HT-29 (cell line): ENCODE measurements around the gene TSC22D4. TPM values are rescaled to one million over a fixed set of nuclear protein-coding genes. Genes with fewer than 3 reads are reported as not detected.
A peak's percentile ranks its signal among the peaks of the same experiment; 100 is the strongest.
"Not testable (repeated sequence)": the region's sequence is repeated elsewhere in the genome, so short reads cannot be mapped to it uniquely, and the experiment has no call there.

ENCODE experiments used
- DNase-seq: peaks from one replicate; pipeline ENCODE4 v3.0.0-alpha.2; 2015; ENCODE audit warnings: low spot score
- total RNA-seq: library from RNA; depleted of rRNA; stranded (reverse); fragments of >200 nt; shearing (Covaris generic); gene quantifications from 2 replicates; pipeline ENCODE4 v1.2.3, GENCODE V29; 2014; rRNA removed

The TSC22D4 gene
- total RNA-seq: 102 and 123 TPM in 2 replicates

DNA sequence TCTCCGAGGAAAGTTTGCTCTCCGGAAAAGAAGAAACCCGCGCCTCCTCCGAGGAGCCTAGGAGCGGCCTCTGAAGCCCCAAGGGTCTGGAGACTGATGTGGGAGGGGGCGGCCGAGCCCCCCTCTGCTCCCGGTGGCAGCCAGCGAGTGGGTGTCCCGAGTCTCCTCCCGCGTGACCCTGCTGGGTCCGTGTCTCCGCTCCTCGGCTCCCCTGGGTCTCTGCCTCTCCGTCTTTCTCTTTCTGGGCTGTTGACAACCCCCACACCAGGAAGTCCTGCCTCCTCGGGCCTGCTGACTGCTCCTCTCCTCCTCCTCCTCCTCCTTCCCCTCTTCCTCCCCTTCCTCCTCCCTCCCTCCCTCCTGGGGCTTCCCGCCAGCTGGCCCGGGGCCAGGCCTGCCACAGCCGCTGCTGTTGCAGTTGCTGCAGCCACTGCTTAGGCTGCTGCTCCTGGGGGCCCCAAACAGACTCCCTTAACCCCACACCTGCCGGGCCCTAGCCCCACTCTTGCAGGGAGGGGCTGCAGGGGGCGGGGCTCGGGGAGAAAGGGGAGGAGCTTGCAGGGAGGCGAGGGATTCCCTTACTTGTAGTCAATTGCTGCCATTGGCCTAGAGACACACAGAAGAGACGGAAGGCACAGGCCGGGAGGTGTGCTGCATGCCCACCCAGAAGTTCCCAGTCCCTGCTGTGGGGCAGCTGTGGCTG lies at the start of gene TSC22D4:
TSS of gene TSC22D4 (minus strand) at position 257 of the 703 bp plus-strand sequence. CDS start 1,176 bp downstream, outside the sequence.
- peak; percentile 94 for DNase-seq

DNA sequence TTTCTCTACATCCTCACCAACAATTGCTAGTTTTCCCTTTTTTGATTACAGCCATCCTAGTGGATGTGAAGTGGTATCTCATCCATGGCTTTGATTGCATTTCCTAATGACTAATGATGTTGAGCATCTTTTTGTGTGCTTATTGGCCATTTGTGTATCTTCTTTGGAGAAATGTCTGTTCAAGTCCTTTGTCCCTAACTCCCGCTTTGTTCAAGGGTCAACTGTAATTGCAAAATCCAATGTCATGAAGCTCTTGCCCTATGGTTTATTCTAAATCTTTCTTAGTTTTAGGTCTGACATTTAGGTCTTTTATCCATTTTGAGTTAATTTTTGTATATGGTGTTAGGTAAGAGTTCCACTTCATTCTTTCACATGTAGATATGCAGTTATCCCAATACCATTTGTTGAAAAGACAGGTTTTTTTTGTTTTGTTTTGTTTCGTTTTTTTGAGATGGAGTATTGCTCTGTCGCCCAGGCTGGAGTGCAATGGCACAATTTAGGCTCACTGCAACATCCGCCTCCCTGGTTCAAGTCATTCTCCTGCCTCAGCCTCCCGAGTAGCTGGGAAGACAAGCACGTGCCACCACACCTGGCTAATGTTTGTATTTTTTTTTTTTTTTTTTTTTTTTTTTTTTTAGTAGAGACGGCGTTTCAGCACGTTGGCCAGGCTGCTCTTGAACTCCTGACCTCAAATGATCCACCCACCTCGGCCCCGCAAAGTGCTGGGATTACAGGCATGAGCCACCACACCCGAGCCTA lies 49.3 kb upstream of the TSC22D4 start:
- not testable (repeated sequence) for DNase-seq

DNA sequence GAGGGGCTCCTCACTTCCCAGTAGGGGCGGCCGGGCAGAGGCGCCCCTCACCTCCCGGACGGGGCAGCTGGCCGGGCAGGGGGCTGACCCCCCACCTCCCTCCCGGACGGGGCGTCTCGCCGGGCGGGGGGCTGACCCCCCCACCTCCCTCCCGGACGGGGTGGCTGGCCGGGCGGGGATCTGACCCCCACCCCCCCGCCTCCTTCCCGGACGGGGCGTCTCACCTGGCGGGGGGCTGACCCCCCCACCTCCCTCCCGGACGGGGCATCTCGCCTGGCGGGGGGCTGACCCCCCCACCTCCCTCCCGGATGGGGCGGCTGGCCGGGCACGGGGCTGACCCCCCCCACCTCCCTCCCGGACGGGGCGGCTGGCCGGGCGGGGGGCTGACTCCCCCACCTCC lies 44.2 kb upstream of the TSC22D4 start:
- DNase-seq: not testable (repeated sequence)

GRCh38 chr7:100521909-100522593 lies 43.0 kb upstream of the TSC22D4 start:
- not testable (repeated sequence) for DNase-seq

GRCh38 chr7:100521076-100521475 lies 42.1 kb upstream of the TSC22D4 start:
- DNase-seq: no peak

DNA sequence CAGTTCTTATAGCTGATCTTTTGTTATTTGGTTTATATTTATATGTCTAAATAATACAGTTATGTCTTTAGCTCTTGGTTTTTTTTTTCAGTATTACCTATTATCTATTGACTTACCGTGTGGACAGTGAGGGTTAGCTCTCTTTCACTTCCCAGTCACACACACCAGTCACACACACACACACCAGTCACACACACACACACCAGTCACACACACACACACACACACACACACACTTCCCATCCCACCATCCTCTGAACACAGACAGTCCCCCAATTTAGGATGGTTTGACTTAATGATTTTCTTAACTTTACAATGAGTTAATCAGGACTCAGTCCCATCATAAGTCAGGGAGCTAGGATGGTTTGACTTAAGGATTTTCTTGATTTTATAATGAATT lies 41.1 kb upstream of the TSC22D4 start:
- DNase-seq: no peak

DNA sequence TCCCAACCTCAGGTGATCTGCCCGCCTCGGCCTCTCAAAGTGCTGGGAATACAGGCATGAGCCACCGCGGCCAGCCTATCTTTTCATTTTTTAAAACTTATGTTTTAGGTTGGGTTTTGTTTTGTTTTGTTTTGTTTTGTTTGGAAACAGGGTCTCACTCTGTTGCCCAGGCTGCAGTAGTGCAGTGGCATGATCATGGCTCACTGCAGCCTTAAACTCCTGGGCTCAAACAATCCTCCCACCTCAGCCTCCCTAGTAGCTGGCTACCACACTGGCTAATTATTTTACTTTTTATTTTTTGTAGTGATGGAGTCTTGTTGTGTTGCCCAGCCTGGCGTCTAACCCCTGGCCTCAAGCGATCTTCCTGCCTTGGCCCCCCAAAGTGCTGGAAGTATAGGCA lies 40.6 kb upstream of the TSC22D4 start:
- DNase-seq: no peak

- no peak for DNase-seq
Measured at GRCh38 chr7:100517305-100517704, 38.3 kb upstream of the TSC22D4 start.

DNA sequence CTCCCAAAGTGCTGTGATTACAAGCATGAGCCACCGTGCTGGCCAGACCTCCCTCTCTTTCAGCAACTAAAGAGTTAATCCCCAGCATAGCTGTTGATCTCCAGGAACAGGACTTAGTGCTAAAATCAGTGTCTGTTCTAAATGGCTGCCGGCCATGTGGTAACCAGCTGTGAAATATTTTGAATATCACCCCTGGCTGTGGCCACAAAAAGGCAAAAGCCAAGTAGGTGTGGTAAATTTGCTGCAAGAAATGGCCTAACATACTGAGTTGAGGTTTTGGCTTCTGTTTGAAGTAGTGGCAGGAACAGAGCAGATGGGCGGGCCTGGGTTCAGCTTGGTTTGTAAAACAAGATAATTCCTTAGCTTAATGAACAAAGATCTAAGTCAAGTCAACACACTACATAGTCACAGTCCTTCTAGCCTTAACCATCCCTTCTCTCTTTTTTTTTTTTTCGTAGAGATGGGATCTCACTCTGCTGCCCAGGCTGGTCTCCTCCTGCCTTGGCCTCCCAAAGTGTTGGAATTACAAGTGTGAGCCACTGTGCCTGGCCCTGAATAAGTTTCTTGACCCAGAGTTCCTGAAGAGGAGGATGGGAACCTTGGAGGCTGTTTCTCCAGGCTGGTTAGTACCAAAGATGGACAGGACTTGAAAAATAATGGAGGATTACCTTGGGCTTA lies 37.3 kb upstream of the TSC22D4 start:
- DNase-seq: no peak

- DNase-seq: no peak
Measured at GRCh38 chr7:100515072-100515532, 36.1 kb upstream of the TSC22D4 start.

DNA sequence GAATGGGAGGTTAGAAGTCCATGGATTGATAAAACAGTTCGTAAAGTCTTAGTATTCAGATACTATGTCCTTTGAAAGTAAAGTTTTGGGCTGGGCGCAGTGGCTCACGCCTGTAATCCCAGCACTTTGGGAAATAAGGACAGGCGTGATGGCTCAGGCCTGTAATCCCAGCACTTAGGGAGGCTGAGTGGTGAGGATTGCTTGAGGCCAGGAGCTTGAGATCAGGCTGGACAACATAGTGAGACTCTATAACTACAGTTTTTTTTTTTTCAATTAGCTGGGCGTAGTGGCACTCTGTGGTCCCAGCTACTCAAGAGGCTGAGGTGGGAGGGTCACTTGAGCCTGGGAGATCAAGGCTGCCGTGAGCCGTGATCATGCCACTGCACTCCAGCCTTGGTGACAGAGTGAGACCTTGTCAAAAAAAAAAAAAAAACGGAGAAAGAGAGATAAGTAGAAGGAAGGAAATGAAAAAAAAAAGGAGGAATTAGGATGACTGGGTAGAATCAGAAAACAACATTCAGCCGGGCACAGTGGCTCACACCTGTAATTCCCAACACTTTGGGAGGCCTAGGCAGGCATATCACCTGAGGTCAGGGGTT lies 34.3 kb upstream of the TSC22D4 start:
- DNase-seq: no peak

GRCh38 chr7:100510437-100511239 lies 31.6 kb upstream of the TSC22D4 start:
- DNase-seq: no peak

DNA sequence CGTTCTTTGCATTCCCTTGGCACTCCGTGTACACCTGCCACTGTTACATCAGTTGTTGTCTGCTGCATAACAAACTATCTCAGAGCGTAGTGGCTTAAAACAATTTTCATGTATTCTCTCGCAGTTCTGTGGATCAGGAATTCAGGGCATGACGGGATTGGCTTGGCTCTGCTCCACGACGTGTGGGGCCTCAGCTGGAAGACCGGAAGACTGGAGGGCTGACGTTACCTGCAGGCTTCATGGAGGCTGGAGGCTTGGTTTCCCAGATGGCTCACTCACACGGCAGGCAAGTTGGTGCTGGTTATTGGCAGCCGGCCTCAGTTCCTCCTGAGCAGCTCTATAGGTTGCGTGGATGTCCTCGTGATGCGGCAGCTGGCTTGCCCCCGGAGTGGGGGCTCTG lies 30.2 kb upstream of the TSC22D4 start:
- no peak for DNase-seq

DNA sequence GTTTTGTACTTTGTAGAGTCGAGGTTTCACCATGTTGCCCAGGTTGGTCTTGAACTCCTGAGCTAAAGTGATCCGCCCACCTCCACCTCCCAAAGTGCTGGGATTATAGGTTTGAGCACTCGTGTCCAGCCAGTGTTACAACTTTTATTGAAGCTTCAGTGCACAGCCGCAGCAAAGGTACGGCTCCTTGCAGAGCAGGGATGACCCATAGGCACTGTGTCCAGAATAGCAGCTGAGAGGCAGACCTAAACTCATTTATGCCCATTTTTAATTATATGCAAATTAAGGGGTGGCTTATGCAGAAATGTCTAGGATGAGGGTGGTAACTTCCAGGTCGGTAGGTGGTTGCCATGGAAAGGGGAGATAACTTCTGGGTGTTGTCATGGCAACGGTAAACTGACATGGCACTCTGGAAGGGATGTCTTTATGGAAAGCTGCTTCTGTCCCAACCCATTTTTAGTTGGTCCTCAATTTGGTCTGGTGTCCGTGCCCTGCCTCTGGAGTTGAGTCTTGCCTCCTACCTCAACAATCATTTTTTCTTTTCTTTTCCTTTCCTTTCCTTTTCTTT lies 27.4 kb upstream of the TSC22D4 start:
- no peak for DNase-seq

DNA sequence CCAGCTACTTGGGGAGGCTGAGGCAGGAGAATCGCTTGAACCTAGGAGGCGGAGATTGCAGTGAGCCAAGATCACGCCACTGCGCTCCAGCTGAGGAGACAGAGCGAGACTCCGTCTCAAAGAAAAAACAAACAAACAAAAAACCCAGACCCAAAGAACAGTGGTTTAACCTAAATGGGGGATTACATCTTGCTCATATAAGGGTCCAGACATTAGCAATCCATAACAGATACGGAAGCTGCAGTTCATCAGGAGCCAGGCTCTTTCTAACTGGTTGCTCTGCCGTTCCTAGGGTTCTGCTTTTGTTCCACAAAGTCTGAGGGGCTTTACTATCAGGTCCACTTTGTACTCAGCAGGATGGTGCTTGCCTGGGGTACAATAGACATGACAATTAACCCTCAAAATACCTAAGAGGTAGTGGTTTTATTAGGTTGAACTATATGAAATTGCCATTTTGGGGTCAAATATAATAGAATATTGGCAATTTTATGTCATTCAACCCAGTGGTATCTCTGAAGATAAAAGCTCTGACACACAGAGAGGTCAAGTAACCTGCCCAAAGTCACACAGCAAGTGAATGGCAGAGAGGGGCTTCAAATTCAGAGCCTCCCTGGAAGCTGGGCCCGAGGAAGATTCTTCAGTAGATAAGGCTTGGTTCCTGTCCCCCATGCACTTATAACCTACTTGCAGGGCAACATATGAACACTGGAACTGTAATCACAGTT lies 26.0 kb upstream of the TSC22D4 start:
- DNase-seq: no peak

DNA sequence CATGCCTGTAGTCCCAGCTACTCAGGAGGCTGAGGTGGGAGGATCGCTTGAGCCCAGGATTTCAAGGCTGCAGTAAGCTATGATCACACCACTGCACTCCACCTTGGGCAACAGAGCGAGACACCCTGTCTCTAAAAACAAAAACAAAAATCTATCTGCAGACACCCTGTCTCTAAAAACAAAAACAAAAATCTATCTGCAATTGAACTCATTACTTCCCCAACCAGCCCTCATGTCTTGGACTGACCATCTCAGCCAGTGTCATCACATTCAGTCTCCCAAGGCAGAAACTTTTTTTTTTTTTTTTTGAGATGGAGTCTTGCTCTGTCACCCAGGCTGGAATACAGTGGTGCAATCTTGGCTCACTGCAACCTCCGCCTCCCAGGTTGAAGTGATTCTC lies 25.0 kb upstream of the TSC22D4 start:
- DNase-seq: not testable (repeated sequence)

DNA sequence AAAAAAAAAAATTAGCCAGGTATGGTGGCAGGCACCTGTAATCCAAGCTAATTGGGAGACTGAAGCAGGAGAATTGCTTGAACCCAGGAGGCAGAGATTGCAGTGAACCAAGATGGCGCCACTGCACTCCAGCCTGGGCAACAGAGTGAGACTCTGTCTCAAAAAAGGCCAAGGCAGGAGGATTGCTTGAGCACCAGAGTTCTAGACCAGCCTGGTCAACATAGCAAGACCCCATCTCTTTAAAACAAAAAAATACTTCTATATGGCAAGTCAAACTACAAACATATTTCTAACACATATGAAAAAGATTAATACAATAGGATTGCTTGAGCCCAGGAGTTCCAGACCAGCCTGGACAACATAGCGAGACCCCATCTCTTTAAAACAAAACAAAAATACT lies 21.7 kb upstream of the TSC22D4 start:
- not testable (repeated sequence) for DNase-seq

DNA sequence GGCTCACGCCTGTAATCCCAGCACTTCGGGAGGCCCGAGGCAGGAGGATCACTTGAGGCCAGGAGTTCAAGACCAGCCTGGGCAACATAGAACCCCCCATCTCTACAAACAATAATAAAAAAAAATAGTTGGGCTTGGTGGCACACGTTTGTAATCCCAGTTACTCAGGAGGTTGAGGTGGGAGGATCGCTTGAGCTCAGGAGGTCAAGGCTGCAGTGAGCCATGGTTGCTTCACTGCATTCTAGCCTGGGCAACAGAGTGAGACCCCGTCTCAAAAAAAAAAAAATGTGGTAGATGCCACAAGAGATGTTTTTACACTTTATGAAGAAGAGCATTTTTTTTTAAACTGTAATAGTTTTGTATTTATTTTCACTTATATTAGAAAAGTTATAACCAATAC lies 17.5 kb upstream of the TSC22D4 start:
- DNase-seq: no peak

DNA sequence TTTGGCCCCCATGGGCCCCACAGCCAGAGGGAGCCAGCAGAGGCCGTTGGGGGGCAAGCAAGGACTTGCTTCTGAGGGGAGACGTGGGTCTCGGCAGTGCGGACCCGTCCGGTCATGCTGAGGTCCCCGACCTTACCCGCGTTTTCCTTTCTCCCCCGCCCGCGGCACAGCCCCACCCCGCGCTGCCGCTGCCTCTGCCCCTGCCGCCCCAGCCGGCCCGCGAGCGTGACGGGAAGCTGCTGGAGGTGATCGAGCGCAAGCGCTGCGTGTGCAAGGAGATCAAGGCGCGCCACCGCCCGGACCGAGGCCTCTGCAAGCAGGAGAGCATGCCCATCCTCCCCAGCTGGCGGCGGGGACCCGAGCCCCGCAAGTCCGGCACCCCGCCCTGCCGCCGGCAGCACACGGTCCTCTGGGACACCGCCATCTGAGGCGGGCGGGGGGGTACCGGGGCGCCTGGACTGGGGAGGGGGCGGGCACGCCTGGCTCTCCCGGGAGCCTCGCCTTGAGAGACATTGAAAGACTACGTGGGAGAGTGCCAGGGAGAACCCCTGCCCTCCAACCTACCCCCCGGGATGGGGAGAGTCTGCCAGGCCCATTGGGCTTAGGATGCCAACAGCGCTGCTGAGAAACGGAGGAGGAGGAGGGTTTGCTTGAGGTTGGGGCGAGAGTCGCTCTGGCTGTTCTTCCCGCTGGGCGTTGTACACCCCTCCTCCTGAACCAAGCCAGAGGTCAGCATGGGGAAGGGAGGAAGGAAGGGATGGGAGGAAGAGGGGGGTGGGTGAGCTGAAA lies 14.7 kb upstream of the TSC22D4 start:
- no peak for DNase-seq
